Right renal pelvis (tissue), 4 donors: ENCODE measurements around the gene PTCHD4. TPM values are rescaled to one million over a fixed set of nuclear protein-coding genes. Genes with fewer than 3 reads are reported as not detected.
"Not testable (repeated sequence)": the region's sequence is repeated elsewhere in the genome, so short reads cannot be mapped to it uniquely, and the experiment has no call there.

Experiments
- DNase-seq, 4 donors: peaks; one replicate each; pipeline ENCODE4 v3.0.0-alpha.2; 2013; ENCODE audit warnings: low read depth in 4 of 4, low spot score in 3 of 4, missing footprints in 1 of 4
- polyA plus RNA-seq, 4 donors: library from polyadenylated mRNA; unstranded; fragments of 120-200 nt; gene quantifications; one replicate each; pipeline ENCODE4 v1.2.1, GENCODE V29; 2013; ENCODE audit not compliant: insufficient read length in 4 of 4

PTCHD4 gene
- polyA plus RNA-seq: 1 to 10 TPM; 1.6 to 2.6 (median 2.2) TPM

- no peak for DNase-seq
Observed at GRCh38 chr6:48111143-48111506, at the start of gene PTCHD4. Gene PTCHD4, minus strand, starts transcription at chr6:48111197. Its CDS starts 42,240 bp downstream, at chr6:48068957.

- no peak for DNase-seq
Observed at GRCh38 chr6:48151142-48151541, 40.1 kb upstream of the PTCHD4 start.

GRCh38 chr6:48150701-48151100 is 39.7 kb upstream of the PTCHD4 start:
- DNase-seq: no peak

- DNase-seq: no peak
Observed at GRCh38 chr6:48147051-48147450, 36.1 kb upstream of the PTCHD4 start.

GRCh38 chr6:48144021-48144420 is 33.0 kb upstream of the PTCHD4 start:
- DNase-seq: no peak

GRCh38 chr6:48141975-48142374 is 31.0 kb upstream of the PTCHD4 start:
- no peak for DNase-seq

- DNase-seq: no peak
Observed at GRCh38 chr6:48139818-48140614, 29.0 kb upstream of the PTCHD4 start.

GRCh38 chr6:48136856-48137255 is 25.9 kb upstream of the PTCHD4 start:
- DNase-seq: no peak

GRCh38 chr6:48135323-48136084 is 24.5 kb upstream of the PTCHD4 start:
- DNase-seq: no peak

- no peak for DNase-seq
Observed at GRCh38 chr6:48134246-48134645, 23.2 kb upstream of the PTCHD4 start.

GRCh38 chr6:48123601-48124000 is 12.6 kb upstream of the PTCHD4 start:
- no peak for DNase-seq

- not testable (repeated sequence) for DNase-seq
Observed at GRCh38 chr6:48121983-48122749, 11.2 kb upstream of the PTCHD4 start.

- no peak for DNase-seq
Observed at GRCh38 chr6:48116699-48117645, 6.0 kb upstream of the PTCHD4 start.

GRCh38 chr6:48113130-48113529 is 2.1 kb upstream of the PTCHD4 start:
- no peak for DNase-seq

GRCh38 chr6:48111575-48111974 is 578 bp upstream of the PTCHD4 start:
- DNase-seq: no peak

- DNase-seq: no peak
Observed at GRCh38 chr6:48110436-48111142, 408 bp downstream of the PTCHD4 start.

- no peak for DNase-seq
Observed at GRCh38 chr6:48109944-48110343, 1.1 kb downstream of the PTCHD4 start.

GRCh38 chr6:48102476-48103195 is 8.4 kb downstream of the PTCHD4 start:
- not testable (repeated sequence) for DNase-seq

- no peak for DNase-seq
Observed at GRCh38 chr6:48101290-48101689, 9.7 kb downstream of the PTCHD4 start.
